Mucosa of gallbladder (tissue), 1 donor: ENCODE measurements around the gene ANO2. TPM values are rescaled to one million over a fixed set of nuclear protein-coding genes. Genes with fewer than 3 reads are reported as not detected.

Experiments used
- DNase-seq: peaks from one replicate; pipeline ENCODE4 v3.0.0-alpha.2; 2020; ENCODE audit warnings: low spot score
- total RNA-seq: library from RNA; stranded (reverse); gene quantifications from one replicate; pipeline ENCODE4 v1.2.1, GENCODE V29; 2021
- donor health status: DM: no; HTN: no; CAD: no.

The ANO2 gene
- total RNA-seq, 1 donor from 2014 or later = 2.5 TPM

DNA sequence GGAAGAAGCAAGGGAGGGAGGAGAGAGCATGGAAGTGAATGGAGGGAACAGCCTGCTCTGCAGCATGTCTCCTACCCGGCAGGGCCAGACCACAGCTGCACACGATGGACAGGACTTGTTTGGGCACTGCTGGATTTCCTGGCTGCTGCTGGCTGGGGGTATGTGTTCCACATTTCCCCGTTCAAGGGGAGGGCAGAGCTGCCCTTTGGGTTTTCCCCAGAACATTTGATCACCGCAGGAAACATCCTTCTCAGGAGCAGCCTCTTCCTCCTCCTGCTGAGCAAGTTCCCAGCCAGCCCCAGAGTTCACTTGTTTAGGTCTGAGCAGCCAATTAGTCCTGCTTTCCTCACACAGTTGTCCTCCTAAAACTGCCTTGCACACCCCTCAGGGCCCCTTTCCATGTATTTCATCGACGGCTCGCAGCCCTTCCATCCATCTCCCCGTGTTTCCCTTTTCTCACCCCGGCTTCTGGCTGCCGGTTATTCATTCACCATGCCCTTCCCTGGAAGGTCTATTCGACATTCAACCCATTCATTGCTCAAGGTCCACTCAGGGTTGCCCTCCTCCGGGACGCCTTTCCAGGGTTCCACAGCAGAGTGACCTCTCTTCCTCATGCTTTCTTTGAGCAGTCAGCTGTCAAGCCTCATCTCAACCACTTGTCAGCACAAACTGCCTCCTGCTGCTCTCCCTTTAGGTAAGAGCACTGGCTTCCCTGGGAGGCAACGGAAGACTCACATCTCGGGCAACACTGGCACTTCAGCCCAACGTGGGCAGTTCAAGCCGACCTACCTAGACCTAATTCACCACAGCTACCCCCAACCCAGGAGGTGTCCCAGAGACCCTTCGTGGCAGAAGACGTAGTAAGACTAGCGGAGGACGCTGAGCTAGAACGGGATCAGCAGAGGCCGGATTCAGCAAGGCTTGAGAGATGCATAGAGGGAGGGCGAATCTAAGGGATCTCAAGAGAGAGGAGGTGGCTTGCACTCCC is 20.1 kb upstream of the ANO2 start:
- no peak for DNase-seq

DNA sequence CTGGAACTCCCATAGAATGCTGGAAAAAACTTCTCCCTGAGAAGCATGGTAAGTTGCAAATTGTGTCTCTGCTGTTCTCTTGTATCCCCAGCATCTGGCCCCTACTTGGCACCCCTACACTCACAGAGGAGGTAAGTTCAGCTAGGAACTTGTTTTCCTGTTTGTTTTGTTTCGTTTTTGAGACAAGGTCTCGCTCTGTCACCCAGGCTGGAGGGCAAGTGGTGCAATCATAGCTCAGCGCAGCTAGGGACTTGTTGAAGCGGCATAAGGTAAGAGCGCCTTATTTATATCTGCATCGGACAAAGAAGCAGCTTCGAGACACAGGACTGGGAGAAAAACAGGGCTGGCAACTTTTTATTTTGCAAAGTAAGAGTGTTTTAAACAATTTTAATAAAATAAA is 18.5 kb upstream of the ANO2 start:
- no peak for DNase-seq

DNA sequence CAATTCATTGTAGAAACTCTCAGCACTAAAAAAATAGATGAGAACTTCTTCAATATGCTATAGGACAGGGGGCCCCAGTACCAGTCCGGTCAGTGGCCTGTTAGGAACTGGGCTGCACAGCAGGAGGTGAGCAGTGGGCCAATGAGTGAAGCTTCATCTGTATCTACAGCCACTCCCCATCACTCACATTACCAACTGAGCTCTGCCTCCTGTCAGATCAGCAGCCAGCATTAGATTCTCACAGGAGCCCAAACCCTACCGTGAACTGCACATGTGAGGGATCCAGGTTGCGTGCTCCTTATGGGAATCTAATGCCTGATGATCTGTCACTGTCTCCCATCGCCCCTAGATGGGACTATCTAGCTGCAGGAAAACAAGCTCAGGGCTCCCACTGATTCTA is 15.7 kb upstream of the ANO2 start:
- DNase-seq = no peak

DNA sequence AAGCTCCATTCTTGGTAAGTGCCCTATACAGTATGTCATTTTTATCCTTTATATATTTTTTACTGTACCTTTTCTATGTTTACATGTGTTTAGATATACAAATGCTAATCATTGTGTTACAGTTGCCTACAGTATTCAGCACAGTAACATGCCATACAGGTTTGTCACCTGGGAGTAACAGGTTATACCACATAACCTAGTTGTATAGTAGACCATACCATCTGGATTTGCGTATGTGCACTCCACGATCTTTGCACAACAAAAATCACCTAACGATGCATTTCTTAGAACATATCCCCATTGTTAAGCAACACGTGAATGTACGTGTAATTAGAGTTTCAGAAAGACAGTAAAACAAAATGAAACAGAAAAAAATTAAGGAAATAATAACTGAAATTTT is 11.9 kb upstream of the ANO2 start:
- no peak for DNase-seq

DNA sequence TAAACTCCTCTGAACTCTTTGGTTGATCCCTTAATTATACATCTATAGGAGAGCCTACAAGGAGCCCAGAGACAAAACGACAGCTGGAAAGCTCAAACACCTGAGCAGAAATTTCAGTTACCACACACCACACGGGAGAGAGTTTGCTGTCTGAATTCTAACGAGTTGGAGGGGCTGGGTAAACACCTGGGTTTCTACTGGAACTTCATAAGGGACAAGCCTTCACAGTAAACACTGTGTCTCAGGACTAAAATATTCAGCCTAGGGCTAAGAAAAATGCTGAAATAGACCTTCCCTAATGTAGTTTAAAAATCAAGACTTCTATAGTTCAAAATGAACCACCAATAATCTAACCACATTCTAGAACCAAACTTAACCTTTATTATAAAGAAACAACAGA is 9.6 kb upstream of the ANO2 start:
- DNase-seq = no peak

DNA sequence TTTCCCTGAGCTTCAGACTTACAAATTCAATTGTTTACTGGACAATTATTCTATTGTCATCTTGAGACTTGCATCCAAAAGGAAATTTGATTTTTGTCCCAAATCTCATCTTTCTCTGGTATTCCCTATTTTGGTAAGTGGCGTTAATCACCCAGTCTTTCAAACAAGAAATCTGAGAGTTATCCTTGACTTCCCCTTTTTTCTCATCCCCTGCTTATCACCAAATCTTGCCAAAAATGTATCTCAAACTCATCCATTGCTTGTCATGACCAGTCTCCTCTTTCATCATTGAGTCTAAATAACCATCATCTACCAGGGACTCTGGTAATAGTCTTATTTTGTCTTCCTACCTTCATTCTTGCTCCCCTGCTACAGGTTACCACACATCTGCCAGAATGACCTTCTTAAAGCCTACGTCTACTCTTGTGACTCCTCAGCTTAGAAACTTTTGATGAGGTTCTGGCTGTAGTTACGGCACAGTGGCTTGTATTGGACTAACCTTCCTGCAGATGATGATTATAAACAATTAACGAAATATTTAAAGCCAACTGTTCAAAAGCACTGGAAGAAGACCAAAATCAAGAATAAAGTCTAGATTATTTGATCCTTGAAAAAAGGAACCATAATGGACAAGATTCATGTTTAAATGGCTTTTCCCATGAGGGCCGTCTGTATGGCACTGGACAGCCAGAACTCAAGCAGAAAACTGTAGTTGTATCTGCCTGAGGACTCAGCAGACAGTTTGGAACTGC is 9.0 kb upstream of the ANO2 start:
- no peak for DNase-seq

DNA sequence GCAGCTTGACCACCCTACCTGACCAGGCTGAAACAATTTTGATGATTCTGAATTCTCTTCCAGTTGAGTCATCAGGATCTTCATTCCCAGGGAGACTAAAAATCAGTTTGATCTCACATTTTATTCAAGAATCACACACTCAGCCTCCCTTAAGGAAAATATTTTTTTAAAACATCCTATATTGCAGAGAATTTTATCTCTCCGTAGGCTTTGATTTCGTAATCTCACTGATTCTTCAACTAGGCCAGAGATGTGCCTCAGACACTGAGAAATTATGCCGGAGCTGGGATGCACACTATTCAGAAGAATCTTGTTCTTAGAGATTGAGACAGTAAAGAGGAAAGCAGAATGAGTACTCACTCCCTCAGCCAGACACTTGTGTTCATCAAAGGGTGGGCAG is 7.0 kb upstream of the ANO2 start:
- DNase-seq = no peak

DNA sequence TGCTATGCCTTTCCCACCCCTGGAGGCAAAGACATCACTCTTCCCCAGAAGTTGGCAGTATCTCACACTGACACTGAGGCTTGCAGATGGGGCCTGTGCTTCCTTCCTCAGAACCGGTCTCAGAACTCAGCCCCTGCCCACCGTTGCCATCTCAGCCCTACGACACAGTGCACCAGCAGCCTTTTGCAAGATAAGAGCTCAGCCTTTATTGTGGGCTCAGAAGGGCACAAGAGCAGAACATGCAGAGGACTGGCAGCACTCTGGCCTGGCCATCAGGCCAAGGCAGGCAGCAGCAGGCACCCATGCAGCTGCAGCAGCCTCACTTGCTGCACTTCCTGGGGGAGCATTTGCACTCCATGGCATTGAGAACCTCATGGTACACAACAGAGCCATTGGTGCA is 3.6 kb upstream of the ANO2 start:
- no peak for DNase-seq

DNA sequence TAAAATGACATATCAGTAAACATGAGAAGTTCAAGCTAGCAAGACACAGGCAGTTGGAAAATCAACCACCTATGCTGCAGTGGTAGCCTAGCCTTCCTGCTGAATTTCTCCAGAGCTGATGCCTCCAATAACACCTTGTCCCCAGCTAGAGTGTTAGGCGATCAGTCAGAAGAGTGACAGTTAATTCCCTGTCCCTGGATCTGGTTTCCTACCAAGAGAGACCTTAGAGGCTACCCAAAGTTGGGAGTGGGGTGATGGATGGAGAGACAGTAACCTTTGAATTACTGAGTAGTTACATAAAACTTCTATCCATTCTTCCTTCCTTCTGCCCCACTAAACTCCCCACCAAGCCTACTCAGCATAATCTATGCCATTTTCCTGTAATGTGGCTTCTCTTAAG is 1.9 kb upstream of the ANO2 start:
- no peak for DNase-seq

DNA sequence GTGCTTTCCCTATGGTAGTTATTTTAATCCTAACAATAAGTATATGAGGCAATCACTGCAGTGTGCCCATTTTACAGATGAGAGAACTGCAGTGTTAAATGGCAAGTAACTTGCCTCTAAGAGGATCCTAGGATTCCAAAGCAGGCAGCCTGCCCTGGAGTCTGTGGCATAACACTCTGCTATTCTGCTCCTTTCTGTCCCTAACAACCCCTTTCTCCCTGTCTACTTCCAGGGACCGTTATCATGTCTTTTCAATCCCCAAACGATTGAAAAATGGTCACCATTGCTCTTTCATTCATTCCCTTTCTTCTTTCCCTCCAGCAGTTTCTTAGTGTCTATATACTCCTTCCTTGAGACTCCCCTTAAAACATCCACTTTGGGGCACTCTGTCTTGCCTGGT is 1.3 kb upstream of the ANO2 start:
- DNase-seq = no peak

DNA sequence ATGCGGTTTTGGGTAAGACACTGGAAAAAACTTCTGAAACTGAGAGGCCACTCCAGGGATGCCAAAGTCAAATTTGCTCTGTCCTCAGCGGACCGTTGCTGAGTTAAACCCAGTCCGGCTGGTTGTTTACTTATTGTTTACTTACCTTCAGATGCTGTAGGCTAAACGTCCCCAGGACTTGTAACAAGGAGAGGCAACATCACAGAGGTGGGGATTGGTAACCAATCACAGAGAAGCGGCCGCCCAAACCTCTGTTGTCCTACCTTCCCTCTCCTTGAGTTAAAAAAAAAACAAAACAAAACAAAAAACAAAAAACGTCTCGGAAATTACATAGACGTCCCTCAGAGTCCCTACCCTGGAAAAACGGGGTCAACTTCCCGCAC is 380 bp downstream of the ANO2 start:
- DNase-seq = no peak

DNA sequence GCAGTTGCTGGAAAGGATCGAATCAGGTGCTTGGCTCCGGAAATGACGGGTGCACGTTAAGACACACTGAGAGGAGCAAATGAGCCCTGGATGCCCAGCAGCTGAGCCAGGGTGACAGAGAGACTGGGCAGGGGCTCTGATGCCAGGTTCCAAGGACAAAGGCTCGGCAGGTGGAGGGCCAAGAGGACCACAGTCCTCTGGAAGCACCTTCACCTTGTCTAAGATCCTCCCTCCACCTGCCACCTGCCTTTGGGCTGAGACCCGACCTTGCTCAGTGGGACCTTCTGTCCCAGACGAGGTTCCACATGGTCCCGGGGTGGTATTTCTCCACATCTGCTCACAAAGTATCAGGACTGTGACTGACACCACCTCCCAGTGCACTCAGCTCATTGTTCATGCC is 1.0 kb downstream of the ANO2 start:
- DNase-seq = no peak

DNA sequence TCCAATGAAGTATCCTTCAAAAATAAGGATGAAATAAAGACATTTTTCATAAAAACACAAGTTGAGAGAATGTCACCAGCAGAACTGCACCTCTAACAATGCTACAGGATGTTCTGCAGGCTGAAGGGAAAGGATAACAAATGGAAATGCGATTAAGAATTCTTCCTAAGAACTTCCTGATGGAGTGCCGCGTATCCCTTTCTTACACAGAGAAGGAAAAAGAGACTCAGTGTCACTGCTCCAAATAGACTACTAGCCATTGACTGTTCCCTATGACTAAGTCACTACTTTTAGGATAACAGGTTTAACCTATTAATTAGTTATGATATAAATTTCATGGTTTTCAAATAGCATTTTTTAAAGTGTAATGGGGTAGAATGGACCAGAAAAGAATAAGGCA is 3.2 kb downstream of the ANO2 start:
- DNase-seq = no peak

DNA sequence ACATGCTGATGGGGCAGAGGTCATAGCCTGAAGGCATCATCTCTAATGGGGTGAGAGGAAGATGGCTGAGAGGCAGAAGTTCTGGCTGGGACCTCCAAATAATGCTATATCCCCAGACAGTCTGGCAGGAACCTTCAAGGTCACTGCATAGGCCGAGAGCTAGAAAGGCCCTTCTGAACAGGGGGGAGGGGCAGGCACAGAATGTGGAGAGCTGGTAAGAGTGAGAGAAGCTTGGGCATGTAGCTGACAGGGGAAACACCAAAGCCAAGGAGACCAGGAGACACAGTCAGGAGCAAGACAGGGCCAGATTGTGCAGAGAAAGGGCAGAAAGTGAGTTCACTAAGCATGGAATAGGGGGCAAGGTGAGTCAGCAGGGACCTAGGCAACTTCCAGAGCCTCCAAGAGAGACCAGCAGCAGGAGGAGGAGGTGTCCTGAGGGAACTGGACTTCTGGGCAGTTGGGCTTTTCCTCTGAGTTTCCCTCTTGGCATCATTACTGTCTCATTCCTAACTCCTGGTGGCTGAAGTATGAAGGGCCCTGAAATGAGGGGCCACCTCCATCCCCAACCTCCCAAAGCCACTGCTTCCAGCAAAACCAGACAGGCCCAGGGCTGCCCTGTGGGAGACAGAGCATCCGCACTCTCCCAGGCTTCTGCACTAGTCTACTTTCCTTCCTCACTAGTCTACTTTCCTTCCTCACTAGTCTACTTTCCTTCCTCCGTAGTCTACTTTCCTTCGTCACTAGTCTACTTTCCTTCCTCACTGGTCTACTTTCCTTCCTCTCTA is 17.1 kb downstream of the ANO2 start:
- DNase-seq = no peak

DNA sequence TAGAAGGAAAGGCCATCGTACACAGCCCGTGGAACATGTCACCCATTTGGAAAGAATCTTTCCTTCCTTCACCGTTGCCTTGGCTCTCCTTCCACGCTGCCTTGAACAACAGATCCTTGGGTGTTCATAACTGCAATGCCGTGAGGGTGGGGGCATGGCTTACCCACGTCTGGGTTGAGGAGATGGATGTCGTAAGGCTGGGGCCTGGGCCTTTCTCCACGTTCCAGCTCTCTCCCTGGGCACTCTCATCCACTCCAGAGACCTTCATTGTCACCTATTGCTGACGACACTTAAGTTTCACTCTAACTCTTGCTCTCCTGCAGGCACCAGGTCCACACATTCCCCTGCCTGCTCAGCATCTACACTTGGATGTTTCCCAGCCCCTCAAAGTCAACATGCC is 19.4 kb downstream of the ANO2 start:
- DNase-seq = no peak

DNA sequence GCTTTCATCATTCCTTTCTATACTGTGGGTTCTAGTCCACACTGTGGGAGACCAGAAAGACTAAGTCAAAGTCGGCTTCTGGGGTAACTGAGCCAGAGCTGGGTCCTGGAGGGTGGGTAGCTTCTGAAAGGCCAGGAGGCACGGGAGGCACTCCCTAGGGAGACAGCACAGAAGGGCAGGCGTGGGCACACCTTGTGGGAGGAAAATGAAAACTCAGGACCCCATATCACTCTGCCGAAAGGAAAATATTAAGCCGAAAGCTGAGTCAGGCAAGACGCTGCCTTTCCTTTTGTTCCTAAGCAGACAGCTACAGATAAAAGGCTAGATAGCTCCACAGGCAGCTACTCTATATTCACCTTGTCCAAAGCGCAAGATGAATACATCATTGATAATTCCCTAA is 20.7 kb downstream of the ANO2 start:
- DNase-seq = no peak

DNA sequence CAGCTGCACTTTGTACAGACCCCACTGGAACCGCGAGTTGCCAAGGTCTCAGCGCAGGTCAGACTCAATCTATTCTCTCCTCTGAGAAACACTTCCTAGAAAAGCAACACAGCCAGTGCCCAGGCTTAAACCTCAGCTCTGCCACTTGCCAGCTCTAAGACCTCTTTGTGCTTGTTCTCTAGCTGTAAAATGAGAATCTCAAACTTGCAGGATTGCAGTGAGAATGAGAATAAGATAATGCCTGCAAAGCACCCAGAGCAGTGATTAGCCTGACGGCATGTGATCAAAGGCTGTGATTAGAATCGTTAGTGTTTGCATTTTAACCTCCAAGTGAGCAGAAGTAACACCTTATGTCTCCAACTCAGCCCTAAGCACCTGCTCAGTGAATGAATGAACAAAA is 21.3 kb downstream of the ANO2 start:
- DNase-seq = no peak

DNA sequence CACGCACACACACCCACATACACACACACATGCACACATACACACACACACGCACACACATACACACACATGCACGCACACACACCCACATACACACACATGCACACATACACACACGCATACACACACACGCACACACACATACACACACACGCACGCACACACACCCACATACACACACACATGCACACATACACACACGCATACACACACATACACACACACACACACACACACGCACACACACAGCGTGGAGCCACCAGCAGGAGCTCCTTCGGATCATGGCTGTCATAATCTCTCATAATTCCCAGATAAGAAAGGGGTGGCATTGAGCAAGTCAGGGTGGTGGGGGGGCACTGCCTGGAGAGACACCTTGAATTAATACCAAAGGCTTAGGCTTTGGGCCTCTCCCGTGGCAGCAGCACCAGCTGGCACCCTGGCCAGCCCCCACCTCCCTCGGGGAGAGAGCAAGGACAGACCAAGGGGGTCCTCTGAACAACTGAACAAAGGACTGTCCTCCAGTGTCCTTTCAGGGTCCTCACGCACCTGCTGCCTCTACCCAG is 21.9 kb downstream of the ANO2 start:
- DNase-seq = no peak

DNA sequence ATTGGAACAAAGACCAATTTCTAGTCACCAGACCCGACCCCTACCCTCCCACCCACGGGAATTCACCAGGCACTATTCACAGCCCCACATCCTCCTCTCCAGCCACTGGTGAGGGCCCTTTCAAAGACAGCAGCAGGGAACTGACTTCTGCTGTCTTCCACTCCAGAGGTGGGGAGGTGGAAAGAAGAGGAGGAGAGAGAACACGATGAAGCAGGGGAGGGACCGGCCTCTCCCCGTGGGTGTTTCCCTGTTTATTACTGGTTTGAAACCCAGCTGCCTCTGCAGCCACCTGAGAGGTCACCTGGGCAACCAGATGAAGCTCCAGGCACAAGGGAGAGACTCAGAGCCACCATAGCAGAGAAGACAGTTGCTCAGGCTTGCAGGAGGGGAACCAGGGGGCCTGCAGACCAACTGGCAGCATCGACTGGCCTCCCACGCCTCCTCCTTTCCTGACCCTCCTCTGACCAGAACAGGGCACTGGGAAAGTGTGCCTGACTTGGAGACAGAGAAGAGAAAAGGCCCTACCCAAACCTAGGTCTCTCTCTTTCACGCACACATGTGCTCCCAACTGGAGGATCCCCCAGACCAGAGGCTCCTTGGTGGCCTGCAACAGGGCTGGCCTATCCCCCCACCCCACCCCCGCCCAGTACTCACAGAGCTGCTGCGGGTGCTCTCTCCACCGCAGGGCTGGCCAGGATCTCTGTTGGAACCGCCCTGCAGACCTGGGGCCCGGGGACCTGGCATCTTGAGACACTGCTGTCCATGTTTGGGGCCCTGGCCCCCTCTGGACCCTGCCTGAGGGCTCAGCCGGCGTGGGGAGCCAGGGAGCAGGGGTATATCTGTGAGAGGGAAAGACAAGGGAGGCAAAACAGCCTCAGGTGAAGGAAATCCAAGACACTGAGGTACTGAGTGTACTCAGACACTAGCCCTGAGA is 22.8 kb downstream of the ANO2 start:
- DNase-seq = no peak

DNA sequence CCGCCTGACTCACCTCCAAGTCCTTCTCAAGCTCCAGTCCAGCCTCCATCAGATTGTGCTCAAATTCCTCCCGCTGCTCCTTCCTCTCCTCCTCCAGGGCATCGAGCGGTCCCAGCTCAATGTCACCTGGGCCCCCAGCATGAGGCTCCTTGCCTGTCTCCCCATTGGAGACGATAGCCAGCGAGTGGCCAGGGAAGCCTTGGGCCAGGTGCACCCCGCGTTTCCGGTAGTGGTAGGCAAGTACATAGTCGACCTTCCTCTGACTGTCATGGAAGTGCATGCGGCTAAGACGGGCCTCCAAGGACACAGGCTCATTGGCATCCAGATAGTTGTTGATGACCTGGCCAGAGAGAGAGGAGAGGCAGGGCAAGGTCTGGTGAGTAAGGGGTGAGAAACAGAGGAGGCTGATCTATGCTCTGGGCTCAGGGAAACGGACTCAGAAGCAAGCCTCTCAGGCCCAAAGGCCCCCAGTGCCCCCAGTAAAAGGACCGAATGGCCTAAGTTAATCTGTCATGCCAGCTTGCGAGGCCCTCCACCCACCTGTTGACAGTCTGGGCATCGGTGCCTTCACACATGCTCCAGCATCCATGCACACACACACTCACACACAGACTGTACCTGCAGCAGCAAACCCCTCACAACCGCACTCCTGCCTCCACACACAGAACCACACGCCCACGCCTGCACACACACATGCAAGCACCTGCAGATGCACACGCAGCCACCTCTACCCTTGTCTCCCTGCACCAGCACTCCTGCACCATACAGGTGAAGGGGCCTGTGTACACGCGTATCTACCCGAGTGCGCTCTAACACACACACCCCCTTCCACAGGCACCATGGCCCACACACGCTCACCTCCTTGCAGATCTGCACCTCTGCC is 23.8 kb downstream of the ANO2 start:
- no peak for DNase-seq
